Activated T-cell treated with anti-CD3 and anti-CD28 coated beads, Interleukin-2, amount 50 U/mL, for 4 hours (primary cell): ENCODE data around the gene FASN. TPM values are rescaled to one million over a fixed set of nuclear protein-coding genes. Genes with fewer than 3 reads are reported as not detected.

Experiments
- ATAC-seq, 2 donors: fragments of 200-7000 bp; cut with Tn5 transposase; one replicate each; pipeline ENCODE4 v1.10.0; 2021
- DNase-seq: peaks from one replicate; pipeline ENCODE4 v3.0.0-alpha.2; 2020
- H3K27me3 Mint-ChIP-seq: one replicate; pipeline ENCODE4 v1.8.0; 2021; ENCODE audit warnings: low read depth, mixed read lengths
- H3K36me3 Mint-ChIP-seq: one replicate; pipeline ENCODE4 v1.8.0; 2022; ENCODE audit warnings: mixed read lengths; ENCODE audit not compliant: insufficient read depth
- H3K4me1 Mint-ChIP-seq: one replicate; pipeline ENCODE4 v1.8.0; 2021; ENCODE audit warnings: low read depth, mixed read lengths
- H3K4me3 Mint-ChIP-seq: one replicate; pipeline ENCODE4 v1.8.0; 2021; ENCODE audit warnings: mild to moderate bottlenecking, moderate library complexity, mixed read lengths
- H3K9me3 Mint-ChIP-seq: one replicate; pipeline ENCODE4 v1.8.0; 2021; ENCODE audit warnings: mixed read lengths
- total RNA-seq, 3 donors: library from RNA; stranded (reverse); gene quantifications; one replicate each; pipeline ENCODE4 v1.2.1, GENCODE V29; 2021

Gene FASN
- total RNA-seq, 3 donors from 2014 or later: 365 to 468 (median 403) TPM

GRCh38 chr17:82035956-82036633 is 61.9 kb downstream of the FASN start:
- Mint-ChIP-seq H3K36me3 (peaks cover 8% of the 10 kb centered on the region), H3K9me3 (no peaks in the 10 kb centered on the region), H3K4me3 (peak overlapping the region; percentile 81), H3K27me3 (no peaks in the 10 kb centered on the region), H3K4me1 (peaks cover 23% of the 10 kb centered on the region)
- ATAC-seq: no peak
- DNase-seq: no peak

- ATAC-seq: no peak
- H3K9me3 Mint-ChIP-seq: no peaks in the 10 kb centered on the region
- H3K36me3 Mint-ChIP-seq: peaks cover 8% of the 10 kb centered on the region
- no peaks in the 10 kb centered on the region for H3K27me3 Mint-ChIP-seq
- DNase-seq: no peak
- peaks cover 24% of the 10 kb centered on the region for H3K4me1 Mint-ChIP-seq
- peak overlapping the region; percentile 46 for H3K4me3 Mint-ChIP-seq
These were observed 62.5 kb downstream of the FASN start for GRCh38 chr17:82035488-82035887.

GRCh38 chr17:82034371-82035011 is 63.5 kb downstream of the FASN start:
- H3K4me3 Mint-ChIP-seq: no peak overlapping the region
- H3K27me3 Mint-ChIP-seq: no peaks in the 10 kb centered on the region
- ATAC-seq: no peak
- no peaks in the 10 kb centered on the region for H3K9me3 Mint-ChIP-seq
- no peak for DNase-seq
- H3K36me3 Mint-ChIP-seq: peaks cover 8% of the 10 kb centered on the region
- peaks cover 29% of the 10 kb centered on the region for H3K4me1 Mint-ChIP-seq

GRCh38 chr17:82033359-82034085 is 64.5 kb downstream of the FASN start:
- no peak for DNase-seq
- Mint-ChIP-seq H3K4me3 (no peak overlapping the region), H3K9me3 (no peaks in the 10 kb centered on the region), H3K4me1 (peaks cover 29% of the 10 kb centered on the region), H3K27me3 (no peaks in the 10 kb centered on the region), H3K36me3 (peaks cover 8% of the 10 kb centered on the region)
- no peak for ATAC-seq

- H3K36me3 Mint-ChIP-seq: peaks cover 8% of the 10 kb centered on the region
- peak overlapping the region; percentile 21 for H3K4me3 Mint-ChIP-seq
- no peaks in the 10 kb centered on the region for H3K27me3 Mint-ChIP-seq
- H3K9me3 Mint-ChIP-seq: no peaks in the 10 kb centered on the region
- peak; percentile 28 to 41 for ATAC-seq
- no peak for DNase-seq
- peaks cover 24% of the 10 kb centered on the region for H3K4me1 Mint-ChIP-seq
These were observed 66.0 kb downstream of the FASN start for GRCh38 chr17:82031885-82032627.

- Mint-ChIP-seq H3K36me3 (peaks cover 8% of the 10 kb centered on the region), H3K9me3 (no peaks in the 10 kb centered on the region), H3K4me3 (peak within 1 kb of the TSS; percentile 83), H3K4me1 (peaks cover 25% of the 10 kb centered on the region), H3K27me3 (no peaks in the 10 kb centered on the region)
- DNase-seq: no peak
- peak; percentile 45 to 63 for ATAC-seq
These were observed 66.6 kb downstream of the FASN start, which contains the start of gene RAC3 for GRCh38 chr17:82031303-82031884. TSS of gene RAC3 (plus strand) at chr17:82031678. CDS start at chr17:82031762, 84 bp downstream.

- H3K27me3 Mint-ChIP-seq: no peaks in the 10 kb centered on the region
- peak; percentile 75 to 82 for ATAC-seq
- H3K4me1 Mint-ChIP-seq: peaks cover 21% of the 10 kb centered on the region
- peaks cover 8% of the 10 kb centered on the region for H3K36me3 Mint-ChIP-seq
- DNase-seq: peak; percentile 72
- peak overlapping the region; percentile 83 for H3K4me3 Mint-ChIP-seq
- no peaks in the 10 kb centered on the region for H3K9me3 Mint-ChIP-seq
These were observed 67.3 kb downstream of the FASN start for GRCh38 chr17:82030470-82031302.

GRCh38 chr17:82029990-82030469 is 68.0 kb downstream of the FASN start:
- H3K4me1 Mint-ChIP-seq: peaks cover 14% of the 10 kb centered on the region
- no peak for DNase-seq
- peaks cover 2% of the 10 kb centered on the region for H3K36me3 Mint-ChIP-seq
- no peaks in the 10 kb centered on the region for H3K9me3 Mint-ChIP-seq
- ATAC-seq: no peak
- no peak overlapping the region for H3K4me3 Mint-ChIP-seq
- no peaks in the 10 kb centered on the region for H3K27me3 Mint-ChIP-seq

GRCh38 chr17:82029391-82029790 is 68.6 kb downstream of the FASN start:
- Mint-ChIP-seq H3K4me1 (peaks cover 14% of the 10 kb centered on the region), H3K36me3 (no peaks in the 10 kb centered on the region), H3K27me3 (no peaks in the 10 kb centered on the region), H3K9me3 (no peaks in the 10 kb centered on the region), H3K4me3 (peak overlapping the region; percentile 64)
- DNase-seq (no peak), ATAC-seq (no peak)

GRCh38 chr17:82028966-82029365 is 69.1 kb downstream of the FASN start:
- no peak for DNase-seq
- Mint-ChIP-seq H3K4me3 (no peak overlapping the region), H3K27me3 (no peaks in the 10 kb centered on the region), H3K36me3 (no peaks in the 10 kb centered on the region), H3K9me3 (no peaks in the 10 kb centered on the region), H3K4me1 (peaks cover 17% of the 10 kb centered on the region)
- ATAC-seq: no peak
